WTC11 (cell line): ENCODE data around the gene DERA. TPM values are rescaled to one million over a fixed set of nuclear protein-coding genes. Genes with fewer than 3 reads are reported as not detected.

ENCODE experiments used
- ATAC-seq: fragments of 200-7000 bp; cut with Tn5 transposase; 2 replicates; pipeline ENCODE4 v1.10.0; 2021; ENCODE audit warnings: mild to moderate bottlenecking, moderate library complexity
- CTCF ChIA-PET: fragments of 300-600 bp; sonication (Branson Sonifier 250); formaldehyde crosslinking; loops from one replicate; lab custom pipeline; 2021; ENCODE audit warnings: antibody characterized with exemption; lab: Charles Lee
- POLR2A ChIA-PET: fragments of 350-600 bp; sonication (Branson Sonifier 250); formaldehyde crosslinking; loops from one replicate; lab custom pipeline; 2021; ENCODE audit warnings: antibody characterized with exemption; lab: Charles Lee
- DNase-seq: peaks from one replicate; pipeline ENCODE4 v3.0.0; 2021; ENCODE audit warnings: low spot score
- H3K27ac Mint-ChIP-seq: 2 replicates; pipeline ENCODE4 v1.8.0; 2021; ENCODE audit warnings: mixed read lengths
- H3K27me3 Mint-ChIP-seq: 2 replicates; pipeline ENCODE4 v1.8.0; 2021; ENCODE audit warnings: low read depth, mild to moderate bottlenecking, moderate library complexity, mixed read lengths
- H3K36me3 Mint-ChIP-seq: 2 replicates; pipeline ENCODE4 v1.8.0; 2021; ENCODE audit warnings: mixed read lengths
- H3K4me1 Mint-ChIP-seq: 2 replicates; pipeline ENCODE4 v1.8.0; 2022; ENCODE audit warnings: mixed read lengths
- H3K4me3 Mint-ChIP-seq: 2 replicates; pipeline ENCODE4 v1.8.0; 2021; ENCODE audit warnings: mild to moderate bottlenecking, moderate library complexity, mixed read lengths
- H3K9me3 Mint-ChIP-seq: 2 replicates; pipeline ENCODE4 v1.8.0; 2021; ENCODE audit warnings: mixed read lengths
- EMX1 ChIP-seq: fragments of 250-450 bp; sonication (Bioruptor Pico); IDR thresholded peaks from 2 replicates; pipeline ENCODE4 v1.8.0; 2021; ENCODE audit warnings: mild to moderate bottlenecking
- ETV6 ChIP-seq: sonication (generic); formaldehyde crosslinking; IDR thresholded peaks from 2 replicates; pipeline ENCODE4 v1.8.1; 2022; ENCODE audit warnings: mild to moderate bottlenecking, missing genetic modification reagents
- GABPB1 ChIP-seq: sonication (generic); formaldehyde crosslinking; IDR thresholded peaks from 2 replicates; pipeline ENCODE4 v1.8.1; 2023; ENCODE audit warnings: mild to moderate bottlenecking, missing genetic modification reagents
- NR2C2 ChIP-seq: sonication (generic); formaldehyde crosslinking; IDR thresholded peaks from 2 replicates; pipeline ENCODE4 v1.8.0; 2022; ENCODE audit warnings: mild to moderate bottlenecking, missing genetic modification reagents
- SMAD4 ChIP-seq: sonication (generic); formaldehyde crosslinking; IDR thresholded peaks from 2 replicates; pipeline ENCODE4 v1.8.0; 2022; ENCODE audit warnings: mild to moderate bottlenecking, missing genetic modification reagents
- SOX15 ChIP-seq: fragments of 250-450 bp; sonication (Bioruptor Pico); IDR thresholded peaks from 2 replicates; pipeline ENCODE4 v1.9.0; 2021; ENCODE audit warnings: mild to moderate bottlenecking
- SP1 ChIP-seq: sonication (generic); formaldehyde crosslinking; conservative IDR thresholded peaks from 2 replicates; pipeline ENCODE4 v1.8.1; 2022; ENCODE audit warnings: missing genetic modification reagents
- TEAD1 ChIP-seq: sonication (generic); formaldehyde crosslinking; IDR thresholded peaks from 2 replicates; pipeline ENCODE4 v1.8.0; 2022; ENCODE audit warnings: mild to moderate bottlenecking, missing genetic modification reagents
- TEAD4 ChIP-seq: sonication (generic); formaldehyde crosslinking; IDR thresholded peaks from 2 replicates; pipeline ENCODE4 v1.8.0; 2022; ENCODE audit warnings: mild to moderate bottlenecking, missing genetic modification reagents
- ZNF138 ChIP-seq: sonication (generic); formaldehyde crosslinking; conservative IDR thresholded peaks from 2 replicates; pipeline ENCODE4 v1.8.1; 2022; ENCODE audit warnings: mild to moderate bottlenecking, moderate library complexity, missing genetic modification reagents
- ZNF232 ChIP-seq: sonication (generic); formaldehyde crosslinking; IDR thresholded peaks from 2 replicates; pipeline ENCODE4 v1.8.0; 2022; ENCODE audit warnings: mild to moderate bottlenecking, missing genetic modification reagents
- ZNF317 ChIP-seq: sonication (generic); formaldehyde crosslinking; IDR thresholded peaks from 2 replicates; pipeline ENCODE4 v1.8.1; 2023; ENCODE audit warnings: low read depth, mild to moderate bottlenecking, moderate library complexity, missing genetic modification reagents, borderline replicate concordance
- total RNA-seq: library from RNA; stranded (reverse); gene quantifications from 3 replicates; pipeline ENCODE4 v1.2.3, GENCODE V29; 2021
- TF ChIP-seq, protein P1 (sequence below): sonication (generic); formaldehyde crosslinking; IDR thresholded peaks from 2 replicates; pipeline ENCODE4 v1.8.1; 2023; ENCODE audit warnings: mild to moderate bottlenecking, missing genetic modification reagents, borderline replicate concordance
- TF ChIP-seq, protein P2 (sequence below): fragments of 250-450 bp; sonication (Bioruptor Pico); IDR thresholded peaks from 2 replicates; pipeline ENCODE4 v1.9.0; 2021; ENCODE audit warnings: mild to moderate bottlenecking
- TF ChIP-seq, protein P3 (sequence below): fragments of 200-600 bp; IDR thresholded peaks from 2 replicates; pipeline ENCODE4 v1.8.0; 2022; ENCODE audit warnings: antibody characterized with exemption
- TF ChIP-seq, protein P4 (sequence below): sonication (generic); formaldehyde crosslinking; IDR thresholded peaks from 2 replicates; pipeline ENCODE4 v1.8.1; 2023; ENCODE audit warnings: mild to moderate bottlenecking, moderate library complexity, missing genetic modification reagents
- TF ChIP-seq, protein P5 (sequence below): sonication (generic); formaldehyde crosslinking; IDR thresholded peaks from 2 replicates; pipeline ENCODE4 v1.8.1; 2023; ENCODE audit warnings: mild to moderate bottlenecking, missing genetic modification reagents, moderate library complexity
- TF ChIP-seq, protein P6 (sequence below): sonication (generic); formaldehyde crosslinking; IDR thresholded peaks from 2 replicates; pipeline ENCODE4 v1.8.0; 2022; ENCODE audit warnings: mild to moderate bottlenecking, missing genetic modification reagents
- TF ChIP-seq, protein P7 (sequence below): sonication (generic); formaldehyde crosslinking; IDR thresholded peaks from 2 replicates; pipeline ENCODE4 v1.8.1; 2022; ENCODE audit warnings: mild to moderate bottlenecking, moderate library complexity, missing genetic modification reagents
- TF ChIP-seq, protein P8 (sequence below): sonication (generic); formaldehyde crosslinking; conservative IDR thresholded peaks from 2 replicates; pipeline ENCODE4 v1.8.1; 2023; ENCODE audit warnings: mild to moderate bottlenecking, low read depth, missing genetic modification reagents, moderate library complexity

Gene DERA
- total RNA-seq, 1 experiment from 2014 or later = 22.4 TPM

DNA sequence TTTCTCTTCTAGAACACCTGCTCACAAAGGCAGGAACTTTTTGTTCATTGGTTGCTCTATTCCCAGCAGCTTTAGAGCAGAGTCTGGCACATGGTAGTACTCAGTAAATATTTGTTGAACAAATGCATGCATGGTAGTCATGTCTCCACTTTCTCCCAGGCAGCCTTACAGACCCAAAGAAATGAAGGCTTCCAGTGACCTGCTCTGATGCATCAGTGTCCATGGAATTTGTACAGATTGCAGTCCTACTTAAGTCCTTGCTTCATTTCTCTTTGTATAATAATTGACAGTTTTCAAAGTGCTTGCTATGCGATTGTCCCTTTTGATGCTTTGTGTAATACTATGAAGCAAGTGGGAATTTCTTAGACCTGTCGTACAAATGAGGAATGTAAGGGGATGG, 119.6 kb downstream of the DERA start (continued):
- TF ChIP-seq, protein P1, sequence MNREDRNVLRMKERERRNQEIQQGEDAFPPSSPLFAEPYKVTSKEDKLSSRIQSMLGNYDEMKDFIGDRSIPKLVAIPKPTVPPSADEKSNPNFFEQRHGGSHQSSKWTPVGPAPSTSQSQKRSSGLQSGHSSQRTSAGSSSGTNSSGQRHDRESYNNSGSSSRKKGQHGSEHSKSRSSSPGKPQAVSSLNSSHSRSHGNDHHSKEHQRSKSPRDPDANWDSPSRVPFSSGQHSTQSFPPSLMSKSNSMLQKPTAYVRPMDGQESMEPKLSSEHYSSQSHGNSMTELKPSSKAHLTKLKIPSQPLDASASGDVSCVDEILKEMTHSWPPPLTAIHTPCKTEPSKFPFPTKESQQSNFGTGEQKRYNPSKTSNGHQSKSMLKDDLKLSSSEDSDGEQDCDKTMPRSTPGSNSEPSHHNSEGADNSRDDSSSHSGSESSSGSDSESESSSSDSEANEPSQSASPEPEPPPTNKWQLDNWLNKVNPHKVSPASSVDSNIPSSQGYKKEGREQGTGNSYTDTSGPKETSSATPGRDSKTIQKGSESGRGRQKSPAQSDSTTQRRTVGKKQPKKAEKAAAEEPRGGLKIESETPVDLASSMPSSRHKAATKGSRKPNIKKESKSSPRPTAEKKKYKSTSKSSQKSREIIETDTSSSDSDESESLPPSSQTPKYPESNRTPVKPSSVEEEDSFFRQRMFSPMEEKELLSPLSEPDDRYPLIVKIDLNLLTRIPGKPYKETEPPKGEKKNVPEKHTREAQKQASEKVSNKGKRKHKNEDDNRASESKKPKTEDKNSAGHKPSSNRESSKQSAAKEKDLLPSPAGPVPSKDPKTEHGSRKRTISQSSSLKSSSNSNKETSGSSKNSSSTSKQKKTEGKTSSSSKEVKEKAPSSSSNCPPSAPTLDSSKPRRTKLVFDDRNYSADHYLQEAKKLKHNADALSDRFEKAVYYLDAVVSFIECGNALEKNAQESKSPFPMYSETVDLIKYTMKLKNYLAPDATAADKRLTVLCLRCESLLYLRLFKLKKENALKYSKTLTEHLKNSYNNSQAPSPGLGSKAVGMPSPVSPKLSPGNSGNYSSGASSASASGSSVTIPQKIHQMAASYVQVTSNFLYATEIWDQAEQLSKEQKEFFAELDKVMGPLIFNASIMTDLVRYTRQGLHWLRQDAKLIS = no peak
- TF ChIP-seq, protein P2, sequence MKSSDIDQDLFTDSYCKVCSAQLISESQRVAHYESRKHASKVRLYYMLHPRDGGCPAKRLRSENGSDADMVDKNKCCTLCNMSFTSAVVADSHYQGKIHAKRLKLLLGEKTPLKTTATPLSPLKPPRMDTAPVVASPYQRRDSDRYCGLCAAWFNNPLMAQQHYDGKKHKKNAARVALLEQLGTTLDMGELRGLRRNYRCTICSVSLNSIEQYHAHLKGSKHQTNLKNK (CRISPR knock-in tag) = no peak
- TF ChIP-seq, protein P3, sequence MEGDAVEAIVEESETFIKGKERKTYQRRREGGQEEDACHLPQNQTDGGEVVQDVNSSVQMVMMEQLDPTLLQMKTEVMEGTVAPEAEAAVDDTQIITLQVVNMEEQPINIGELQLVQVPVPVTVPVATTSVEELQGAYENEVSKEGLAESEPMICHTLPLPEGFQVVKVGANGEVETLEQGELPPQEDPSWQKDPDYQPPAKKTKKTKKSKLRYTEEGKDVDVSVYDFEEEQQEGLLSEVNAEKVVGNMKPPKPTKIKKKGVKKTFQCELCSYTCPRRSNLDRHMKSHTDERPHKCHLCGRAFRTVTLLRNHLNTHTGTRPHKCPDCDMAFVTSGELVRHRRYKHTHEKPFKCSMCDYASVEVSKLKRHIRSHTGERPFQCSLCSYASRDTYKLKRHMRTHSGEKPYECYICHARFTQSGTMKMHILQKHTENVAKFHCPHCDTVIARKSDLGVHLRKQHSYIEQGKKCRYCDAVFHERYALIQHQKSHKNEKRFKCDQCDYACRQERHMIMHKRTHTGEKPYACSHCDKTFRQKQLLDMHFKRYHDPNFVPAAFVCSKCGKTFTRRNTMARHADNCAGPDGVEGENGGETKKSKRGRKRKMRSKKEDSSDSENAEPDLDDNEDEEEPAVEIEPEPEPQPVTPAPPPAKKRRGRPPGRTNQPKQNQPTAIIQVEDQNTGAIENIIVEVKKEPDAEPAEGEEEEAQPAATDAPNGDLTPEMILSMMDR = no peak
- no peak for TF ChIP-seq ZNF317 (CRISPR knock-in tag)
- no peak for TF ChIP-seq EMX1 (CRISPR knock-in tag)
- TF ChIP-seq, all 79 proteins: peak for 0

DNA sequence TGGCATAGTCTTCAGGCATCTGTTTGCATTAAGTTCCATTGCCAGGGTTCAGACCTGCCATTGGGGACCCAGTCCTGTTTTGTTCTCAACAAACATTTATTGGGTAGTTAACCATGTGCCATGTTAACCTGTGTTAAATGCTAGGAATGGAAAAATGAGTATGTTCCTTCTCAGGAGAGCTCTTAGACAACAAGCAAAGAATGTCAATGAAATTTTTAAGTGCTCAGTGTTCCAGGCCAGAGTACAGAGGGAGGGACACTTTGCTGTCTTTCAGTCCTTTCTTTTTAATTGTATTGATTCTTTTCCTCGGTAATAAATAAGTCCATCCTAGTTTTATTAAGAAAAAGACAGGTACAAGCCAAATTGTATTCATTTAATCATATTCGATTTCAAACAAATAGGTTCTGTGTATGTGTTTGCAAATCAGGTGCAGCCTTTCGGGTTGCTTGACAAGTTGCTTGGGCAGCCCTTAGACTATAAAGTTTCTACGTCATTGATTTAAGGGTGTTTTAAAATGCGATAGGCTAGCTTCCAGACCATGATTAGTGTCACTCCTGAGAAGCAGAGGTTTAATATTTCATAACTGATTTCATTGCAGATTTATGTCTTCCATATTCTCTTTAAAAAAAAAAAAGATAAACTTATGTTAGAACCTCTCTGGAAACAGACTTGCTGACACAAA, 123.1 kb downstream of the DERA start:
- Mint-ChIP-seq H3K4me3 (no peak overlapping the region), H3K9me3 (no peaks in the 10 kb centered on the region), H3K36me3 (no peaks in the 10 kb centered on the region), H3K4me1 (peaks cover 28% of the 10 kb centered on the region), H3K27ac (no peak overlapping the region), H3K27me3 (no peaks in the 10 kb centered on the region)
- ATAC-seq = no peak
- CTCF ChIA-PET = no interaction called here
- POLR2A ChIA-PET = no interaction called here
- DNase-seq = no peak
- TF ChIP-seq, protein P4, sequence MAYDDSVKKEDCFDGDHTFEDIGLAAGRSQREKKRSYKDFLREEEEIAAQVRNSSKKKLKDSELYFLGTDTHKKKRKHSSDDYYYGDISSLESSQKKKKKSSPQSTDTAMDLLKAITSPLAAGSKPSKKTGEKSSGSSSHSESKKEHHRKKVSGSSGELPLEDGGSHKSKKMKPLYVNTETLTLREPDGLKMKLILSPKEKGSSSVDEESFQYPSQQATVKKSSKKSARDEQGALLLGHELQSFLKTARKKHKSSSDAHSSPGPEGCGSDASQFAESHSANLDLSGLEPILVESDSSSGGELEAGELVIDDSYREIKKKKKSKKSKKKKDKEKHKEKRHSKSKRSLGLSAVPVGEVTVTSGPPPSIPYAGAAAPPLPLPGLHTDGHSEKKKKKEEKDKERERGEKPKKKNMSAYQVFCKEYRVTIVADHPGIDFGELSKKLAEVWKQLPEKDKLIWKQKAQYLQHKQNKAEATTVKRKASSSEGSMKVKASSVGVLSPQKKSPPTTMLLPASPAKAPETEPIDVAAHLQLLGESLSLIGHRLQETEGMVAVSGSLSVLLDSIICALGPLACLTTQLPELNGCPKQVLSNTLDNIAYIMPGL (CRISPR knock-in tag) = no peak
- TF ChIP-seq GABPB1 (CRISPR knock-in tag) (no peak), SOX15 (CRISPR knock-in tag) (no peak), SMAD4 (no peak), NR2C2 (CRISPR knock-in tag) (no peak), SP1 (CRISPR knock-in tag) (no peak), TEAD4 (CRISPR knock-in tag) (no peak), ZNF138 (CRISPR knock-in tag) (no peak), ETV6 (CRISPR knock-in tag) (no peak), TEAD1 (no peak), ZNF232 (CRISPR knock-in tag) (no peak)
- TF ChIP-seq, protein P5, sequence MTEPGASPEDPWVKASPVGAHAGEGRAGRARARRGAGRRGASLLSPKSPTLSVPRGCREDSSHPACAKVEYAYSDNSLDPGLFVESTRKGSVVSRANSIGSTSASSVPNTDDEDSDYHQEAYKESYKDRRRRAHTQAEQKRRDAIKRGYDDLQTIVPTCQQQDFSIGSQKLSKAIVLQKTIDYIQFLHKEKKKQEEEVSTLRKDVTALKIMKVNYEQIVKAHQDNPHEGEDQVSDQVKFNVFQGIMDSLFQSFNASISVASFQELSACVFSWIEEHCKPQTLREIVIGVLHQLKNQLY = no peak
- TF ChIP-seq, protein P6, sequence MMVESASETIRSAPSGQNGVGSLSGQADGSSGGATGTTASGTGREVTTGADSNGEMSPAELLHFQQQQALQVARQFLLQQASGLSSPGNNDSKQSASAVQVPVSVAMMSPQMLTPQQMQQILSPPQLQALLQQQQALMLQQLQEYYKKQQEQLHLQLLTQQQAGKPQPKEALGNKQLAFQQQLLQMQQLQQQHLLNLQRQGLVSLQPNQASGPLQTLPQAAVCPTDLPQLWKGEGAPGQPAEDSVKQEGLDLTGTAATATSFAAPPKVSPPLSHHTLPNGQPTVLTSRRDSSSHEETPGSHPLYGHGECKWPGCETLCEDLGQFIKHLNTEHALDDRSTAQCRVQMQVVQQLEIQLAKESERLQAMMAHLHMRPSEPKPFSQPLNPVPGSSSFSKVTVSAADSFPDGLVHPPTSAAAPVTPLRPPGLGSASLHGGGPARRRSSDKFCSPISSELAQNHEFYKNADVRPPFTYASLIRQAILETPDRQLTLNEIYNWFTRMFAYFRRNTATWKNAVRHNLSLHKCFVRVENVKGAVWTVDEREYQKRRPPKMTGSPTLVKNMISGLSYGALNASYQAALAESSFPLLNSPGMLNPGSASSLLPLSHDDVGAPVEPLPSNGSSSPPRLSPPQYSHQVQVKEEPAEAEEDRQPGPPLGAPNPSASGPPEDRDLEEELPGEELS (CRISPR knock-in tag) = no peak
- TF ChIP-seq, protein P7, sequence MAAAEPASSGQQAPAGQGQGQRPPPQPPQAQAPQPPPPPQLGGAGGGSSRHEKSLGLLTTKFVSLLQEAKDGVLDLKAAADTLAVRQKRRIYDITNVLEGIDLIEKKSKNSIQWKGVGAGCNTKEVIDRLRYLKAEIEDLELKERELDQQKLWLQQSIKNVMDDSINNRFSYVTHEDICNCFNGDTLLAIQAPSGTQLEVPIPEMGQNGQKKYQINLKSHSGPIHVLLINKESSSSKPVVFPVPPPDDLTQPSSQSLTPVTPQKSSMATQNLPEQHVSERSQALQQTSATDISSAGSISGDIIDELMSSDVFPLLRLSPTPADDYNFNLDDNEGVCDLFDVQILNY (CRISPR knock-in tag) = no peak
- TF ChIP-seq, protein P8, sequence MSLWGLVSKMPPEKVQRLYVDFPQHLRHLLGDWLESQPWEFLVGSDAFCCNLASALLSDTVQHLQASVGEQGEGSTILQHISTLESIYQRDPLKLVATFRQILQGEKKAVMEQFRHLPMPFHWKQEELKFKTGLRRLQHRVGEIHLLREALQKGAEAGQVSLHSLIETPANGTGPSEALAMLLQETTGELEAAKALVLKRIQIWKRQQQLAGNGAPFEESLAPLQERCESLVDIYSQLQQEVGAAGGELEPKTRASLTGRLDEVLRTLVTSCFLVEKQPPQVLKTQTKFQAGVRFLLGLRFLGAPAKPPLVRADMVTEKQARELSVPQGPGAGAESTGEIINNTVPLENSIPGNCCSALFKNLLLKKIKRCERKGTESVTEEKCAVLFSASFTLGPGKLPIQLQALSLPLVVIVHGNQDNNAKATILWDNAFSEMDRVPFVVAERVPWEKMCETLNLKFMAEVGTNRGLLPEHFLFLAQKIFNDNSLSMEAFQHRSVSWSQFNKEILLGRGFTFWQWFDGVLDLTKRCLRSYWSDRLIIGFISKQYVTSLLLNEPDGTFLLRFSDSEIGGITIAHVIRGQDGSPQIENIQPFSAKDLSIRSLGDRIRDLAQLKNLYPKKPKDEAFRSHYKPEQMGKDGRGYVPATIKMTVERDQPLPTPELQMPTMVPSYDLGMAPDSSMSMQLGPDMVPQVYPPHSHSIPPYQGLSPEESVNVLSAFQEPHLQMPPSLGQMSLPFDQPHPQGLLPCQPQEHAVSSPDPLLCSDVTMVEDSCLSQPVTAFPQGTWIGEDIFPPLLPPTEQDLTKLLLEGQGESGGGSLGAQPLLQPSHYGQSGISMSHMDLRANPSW (CRISPR knock-in tag) = no peak
